HepG2 (cell line): Measurements from ENCODE around the gene TMEM151A. TPM values are rescaled to one million over a fixed set of nuclear protein-coding genes. Genes with fewer than 3 reads are reported as not detected.
A peak's percentile ranks its signal among the peaks of the same experiment; 100 is the strongest.

Source experiments
- ATRX ChIP-seq: sonication (generic); formaldehyde crosslinking; IDR thresholded peaks from 2 replicates; pipeline ENCODE4 v1.4.0; 2020; ENCODE audit warnings: missing genetic modification reagents, borderline replicate concordance
- CENPX ChIP-seq: sonication (generic); formaldehyde crosslinking; IDR thresholded peaks from 2 replicates; pipeline ENCODE4 v1.9.0; 2021; ENCODE audit warnings: mild to moderate bottlenecking, missing genetic modification reagents, moderate library complexity
- EHMT2 ChIP-seq: fragments of 200-600 bp; sonication (generic); IDR thresholded peaks from 2 replicates; pipeline ENCODE4 v1.7.0; 2017; ENCODE audit warnings: antibody characterized with exemption, low read depth, low read length, borderline replicate concordance
- FLYWCH1 ChIP-seq: sonication (generic); formaldehyde crosslinking; IDR thresholded peaks from 2 replicates; pipeline ENCODE4 v1.8.1; 2023; ENCODE audit warnings: mild to moderate bottlenecking, missing genetic modification reagents
- HHEX ChIP-seq: IDR thresholded peaks from 2 replicates; pipeline ENCODE4 v1.6.1; 2016; ENCODE audit warnings: control low read depth
- MBD4 ChIP-seq: IDR thresholded peaks from 2 replicates; pipeline ENCODE4 v1.6.1; 2012; ENCODE audit warnings: low read length, inconsistent platforms, borderline replicate concordance
- MYC ChIP-seq: sonication (generic); formaldehyde crosslinking; IDR thresholded peaks from 2 replicates; pipeline ENCODE4 v1.9.0; 2021; ENCODE audit warnings: missing genetic modification reagents, borderline replicate concordance
- SATB2 ChIP-seq: sonication (generic); formaldehyde crosslinking; IDR thresholded peaks from 2 replicates; pipeline ENCODE4 v1.5.0; 2020; ENCODE audit warnings: missing genetic modification reagents
- SUZ12 ChIP-seq: fragments of 150-350 bp; IDR thresholded peaks from 2 replicates; pipeline ENCODE4 v1.6.1; 2014; ENCODE audit warnings: low read depth, low read length
- YY1 ChIP-seq: IDR thresholded peaks from 2 replicates; pipeline ENCODE4 v1.6.1; 2011; ENCODE audit warnings: low read length, low read depth, moderate library complexity, mild to moderate bottlenecking; ENCODE audit not compliant: insufficient read depth, insufficient replicate concordance
- ZFP36L1 ChIP-seq: sonication (generic); formaldehyde crosslinking; IDR thresholded peaks from 2 replicates; pipeline ENCODE4 v1.8.0; 2022; ENCODE audit warnings: mild to moderate bottlenecking, missing genetic modification reagents, moderate library complexity
- ZNF121 ChIP-seq: sonication (generic); formaldehyde crosslinking; IDR thresholded peaks from 2 replicates; pipeline ENCODE4 v1.5.0; 2020; ENCODE audit warnings: mild to moderate bottlenecking, missing genetic modification reagents
- ZNF180 ChIP-seq: sonication (generic); formaldehyde crosslinking; IDR thresholded peaks from 2 replicates; pipeline ENCODE4 v1.4.0; 2020; ENCODE audit warnings: low read depth, missing genetic modification reagents, borderline replicate concordance
- ZNF205 ChIP-seq: IDR thresholded peaks from 2 replicates; pipeline ENCODE4 v1.6.1; 2018; ENCODE audit warnings: missing biosample characterization, missing genetic modification reagents
- ZNF264 ChIP-seq: sonication (generic); formaldehyde crosslinking; IDR thresholded peaks from 2 replicates; pipeline ENCODE4 v1.4.0; 2020; ENCODE audit warnings: missing genetic modification reagents
- ZNF382 ChIP-seq: sonication (generic); formaldehyde crosslinking; IDR thresholded peaks from 2 replicates; pipeline ENCODE4 v1.5.0; 2020; ENCODE audit warnings: missing genetic modification reagents, mild to moderate bottlenecking, borderline replicate concordance
- ZNF562 ChIP-seq: sonication (generic); formaldehyde crosslinking; IDR thresholded peaks from 2 replicates; pipeline ENCODE4 v1.8.0; 2022; ENCODE audit warnings: missing genetic modification reagents, borderline replicate concordance
- ZNF660 ChIP-seq: sonication (generic); formaldehyde crosslinking; IDR thresholded peaks from 2 replicates; pipeline ENCODE4 v1.5.1; 2020; ENCODE audit warnings: mild to moderate bottlenecking, low read depth, missing genetic modification reagents, borderline replicate concordance
- ZNF816 ChIP-seq: sonication (generic); formaldehyde crosslinking; IDR thresholded peaks from 2 replicates; pipeline ENCODE4 v1.8.0; 2022; ENCODE audit warnings: missing genetic modification reagents, mild to moderate bottlenecking, borderline replicate concordance
- polyA plus RNA-seq, 8 experiments: library from polyadenylated mRNA; depleted of rRNA in 3 of 8; stranded (reverse) in 7 of 8; unstranded in 1 of 8; fragments of >200 nt; fragmentation: Illumina TruSeq in 4 of 8; extraction: Trizol in 4 of 8; gene quantifications; 2 replicates each; pipeline versions ENCODE4 v1.2.1 to v1.2.3, GENCODE V29; 2011 to 2016; ENCODE audit warnings: low read depth in 4 of 8, missing spikeins in 1 of 8, mixed read lengths in 1 of 8; ENCODE audit not compliant: insufficient read depth in 1 of 8
- total RNA-seq, 5 experiments: library from RNA; depleted of rRNA; stranded (reverse); fragments of >200 nt; fragmentation: Illumina TruSeq; extraction: Trizol; gene quantifications; 2 replicates each; pipeline ENCODE4 v1.2.3, GENCODE V29; 2016; ENCODE audit warnings: low read depth in 1 of 5
- TF ChIP-seq, protein P1 (sequence below): sonication (generic); formaldehyde crosslinking; IDR thresholded peaks from 2 replicates; pipeline ENCODE4 v1.9.0; 2021; ENCODE audit warnings: missing genetic modification reagents, borderline replicate concordance
- TF ChIP-seq, protein P2 (sequence below): sonication (generic); formaldehyde crosslinking; IDR thresholded peaks from 2 replicates; pipeline ENCODE4 v1.4.0; 2020; ENCODE audit warnings: mild to moderate bottlenecking, missing genetic modification reagents
- TF ChIP-seq, protein P3 (sequence below): sonication (generic); formaldehyde crosslinking; IDR thresholded peaks from 2 replicates; pipeline ENCODE4 v1.4.0; 2020; ENCODE audit warnings: mild to moderate bottlenecking, missing genetic modification reagents
- TF ChIP-seq, protein P4 (sequence below): sonication (generic); formaldehyde crosslinking; IDR thresholded peaks from 2 replicates; pipeline ENCODE4 v1.8.0; 2023; ENCODE audit warnings: mild to moderate bottlenecking, missing genetic modification reagents
- TF ChIP-seq, protein P5 (sequence below): conservative IDR thresholded peaks from 2 replicates; pipeline ENCODE4 v1.6.1; 2018; ENCODE audit warnings: missing genetic modification reagents

The TMEM151A gene
- total and polyA plus RNA-seq, 2 of the 13 experiments (the other 11 are each of a cell fraction or from before 2014, with no cell fraction given) = 0.18 to 0.33 TPM

DNA sequence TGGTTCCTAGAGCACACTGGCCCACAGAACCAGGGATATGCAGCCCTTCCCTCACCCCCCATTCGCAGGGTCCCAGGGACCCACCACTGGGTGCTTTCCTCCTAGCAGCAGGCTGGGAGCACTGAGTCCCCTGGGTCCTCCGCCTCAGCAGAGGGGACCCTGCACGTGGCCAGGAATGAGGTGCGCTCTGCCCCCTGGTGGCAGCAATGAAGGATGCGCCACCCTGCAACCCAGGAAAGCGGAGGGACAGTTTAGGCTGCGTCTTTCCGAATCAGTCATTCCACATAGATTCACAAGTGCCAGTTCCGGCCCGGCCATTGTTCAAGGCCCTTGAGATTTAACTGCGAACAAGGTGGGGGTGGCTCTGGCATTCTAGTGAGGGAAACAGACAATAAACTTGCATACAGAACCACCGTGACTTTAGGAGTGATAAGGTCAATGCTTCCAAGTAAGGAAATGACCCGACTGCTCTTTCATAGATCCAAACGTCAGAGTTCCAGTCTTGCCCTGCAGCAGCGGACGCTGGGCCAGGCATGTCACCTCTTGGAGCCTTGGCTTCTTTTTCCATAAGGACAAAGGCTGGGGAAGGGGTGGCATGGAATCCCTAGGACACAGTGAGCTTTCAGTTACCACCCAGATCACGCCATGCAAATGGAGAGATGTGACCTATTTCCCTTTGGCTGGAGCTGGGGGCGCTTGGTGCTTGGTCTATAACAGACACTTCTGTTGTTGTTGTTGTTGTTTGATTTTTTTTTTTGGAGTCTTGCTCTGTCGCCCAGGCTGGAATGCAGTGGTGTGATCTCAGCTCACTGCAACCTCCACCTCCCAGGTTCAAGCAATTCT is 36.8 kb downstream of the TMEM151A start (continued):
- TF ChIP-seq ZNF562 (CRISPR knock-in tag) (no peak), FLYWCH1 (no peak), MYC (peak; percentile 99), YY1 (peak; percentile 64), ZFP36L1 (CRISPR knock-in tag) (no peak), SUZ12 (no peak), ZNF264 (0 out of 2 replicates have a peak, but pooled peaks have one; percentile 41), ZNF121 (CRISPR knock-in tag) (peak; percentile 75), ZNF205 (peak; percentile 53; the same call in 1 of the 2 replicates), ZNF816 (CRISPR knock-in tag) (no peak), SATB2 (no peak), CENPX (CRISPR knock-in tag) (no peak), HHEX (no peak; the same call in 1 of the 2 replicates), ZNF660 (CRISPR knock-in tag) (no peak), MBD4 (no peak), ZNF180 (CRISPR knock-in tag) (no peak), ATRX (CRISPR knock-in tag) (no peak), ZNF382 (CRISPR knock-in tag) (no peak), EHMT2 (no peak)
- TF ChIP-seq, protein P1, sequence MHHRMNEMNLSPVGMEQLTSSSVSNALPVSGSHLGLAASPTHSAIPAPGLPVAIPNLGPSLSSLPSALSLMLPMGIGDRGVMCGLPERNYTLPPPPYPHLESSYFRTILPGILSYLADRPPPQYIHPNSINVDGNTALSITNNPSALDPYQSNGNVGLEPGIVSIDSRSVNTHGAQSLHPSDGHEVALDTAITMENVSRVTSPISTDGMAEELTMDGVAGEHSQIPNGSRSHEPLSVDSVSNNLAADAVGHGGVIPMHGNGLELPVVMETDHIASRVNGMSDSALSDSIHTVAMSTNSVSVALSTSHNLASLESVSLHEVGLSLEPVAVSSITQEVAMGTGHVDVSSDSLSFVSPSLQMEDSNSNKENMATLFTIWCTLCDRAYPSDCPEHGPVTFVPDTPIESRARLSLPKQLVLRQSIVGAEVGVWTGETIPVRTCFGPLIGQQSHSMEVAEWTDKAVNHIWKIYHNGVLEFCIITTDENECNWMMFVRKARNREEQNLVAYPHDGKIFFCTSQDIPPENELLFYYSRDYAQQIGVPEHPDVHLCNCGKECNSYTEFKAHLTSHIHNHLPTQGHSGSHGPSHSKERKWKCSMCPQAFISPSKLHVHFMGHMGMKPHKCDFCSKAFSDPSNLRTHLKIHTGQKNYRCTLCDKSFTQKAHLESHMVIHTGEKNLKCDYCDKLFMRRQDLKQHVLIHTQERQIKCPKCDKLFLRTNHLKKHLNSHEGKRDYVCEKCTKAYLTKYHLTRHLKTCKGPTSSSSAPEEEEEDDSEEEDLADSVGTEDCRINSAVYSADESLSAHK (CRISPR knock-in tag) = 0 out of 2 replicates have a peak, but pooled peaks have one; percentile 41
- TF ChIP-seq, protein P2, sequence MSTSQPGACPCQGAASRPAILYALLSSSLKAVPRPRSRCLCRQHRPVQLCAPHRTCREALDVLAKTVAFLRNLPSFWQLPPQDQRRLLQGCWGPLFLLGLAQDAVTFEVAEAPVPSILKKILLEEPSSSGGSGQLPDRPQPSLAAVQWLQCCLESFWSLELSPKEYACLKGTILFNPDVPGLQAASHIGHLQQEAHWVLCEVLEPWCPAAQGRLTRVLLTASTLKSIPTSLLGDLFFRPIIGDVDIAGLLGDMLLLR = peak; percentile 67
- TF ChIP-seq, protein P3, sequence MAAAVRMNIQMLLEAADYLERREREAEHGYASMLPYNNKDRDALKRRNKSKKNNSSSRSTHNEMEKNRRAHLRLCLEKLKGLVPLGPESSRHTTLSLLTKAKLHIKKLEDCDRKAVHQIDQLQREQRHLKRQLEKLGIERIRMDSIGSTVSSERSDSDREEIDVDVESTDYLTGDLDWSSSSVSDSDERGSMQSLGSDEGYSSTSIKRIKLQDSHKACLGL (CRISPR knock-in tag) = 0 out of 2 replicates have a peak, but pooled peaks have one; percentile 52
- TF ChIP-seq, protein P4, sequence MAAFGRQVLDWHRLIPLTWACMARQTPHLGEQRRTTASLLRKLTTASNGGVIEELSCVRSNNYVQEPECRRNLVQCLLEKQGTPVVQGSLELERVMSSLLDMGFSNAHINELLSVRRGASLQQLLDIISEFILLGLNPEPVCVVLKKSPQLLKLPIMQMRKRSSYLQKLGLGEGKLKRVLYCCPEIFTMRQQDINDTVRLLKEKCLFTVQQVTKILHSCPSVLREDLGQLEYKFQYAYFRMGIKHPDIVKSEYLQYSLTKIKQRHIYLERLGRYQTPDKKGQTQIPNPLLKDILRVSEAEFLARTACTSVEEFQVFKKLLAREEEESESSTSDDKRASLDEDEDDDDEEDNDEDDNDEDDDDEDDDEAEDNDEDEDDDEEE (CRISPR knock-in tag) = peak; percentile 62; the same call in 1 of the 2 replicates
- TF ChIP-seq, protein P5, sequence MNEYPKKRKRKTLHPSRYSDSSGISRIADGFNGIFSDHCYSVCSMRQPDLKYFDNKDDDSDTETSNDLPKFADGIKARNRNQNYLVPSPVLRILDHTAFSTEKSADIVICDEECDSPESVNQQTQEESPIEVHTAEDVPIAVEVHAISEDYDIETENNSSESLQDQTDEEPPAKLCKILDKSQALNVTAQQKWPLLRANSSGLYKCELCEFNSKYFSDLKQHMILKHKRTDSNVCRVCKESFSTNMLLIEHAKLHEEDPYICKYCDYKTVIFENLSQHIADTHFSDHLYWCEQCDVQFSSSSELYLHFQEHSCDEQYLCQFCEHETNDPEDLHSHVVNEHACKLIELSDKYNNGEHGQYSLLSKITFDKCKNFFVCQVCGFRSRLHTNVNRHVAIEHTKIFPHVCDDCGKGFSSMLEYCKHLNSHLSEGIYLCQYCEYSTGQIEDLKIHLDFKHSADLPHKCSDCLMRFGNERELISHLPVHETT (CRISPR knock-in tag) = peak; percentile 52; the same call in 1 of the 2 replicates
